Astrocyte (in vitro differentiated cells and primary cell): ENCODE measurements around the gene APP. TPM values are rescaled to one million over a fixed set of nuclear protein-coding genes. Genes with fewer than 3 reads are reported as not detected.

Experiments
- DNase-seq: peaks from one replicate; pipeline ENCODE4 v3.0.0-alpha.2; 2010; ENCODE audit warnings: low read depth
- FAIRE-seq: peaks from 2 replicates; lab custom pipeline; 2011; peaks lifted over from hg19 to GRCh38; lab: Jason Lieb, UNC
- H2AFZ ChIP-seq: 2 replicates; pipeline ENCODE4 v1.6.0; 2012; ENCODE audit warnings: low read depth, low read length, inconsistent platforms
- H3K27ac ChIP-seq: 2 replicates; pipeline ENCODE4 v1.5.1; 2011; ENCODE audit warnings: low read depth, low read length, inconsistent platforms
- H3K27me3 ChIP-seq: 2 replicates; pipeline ENCODE4 v1.6.0; 2011; ENCODE audit warnings: low read length, inconsistent platforms; ENCODE audit not compliant: insufficient read depth
- H3K36me3 ChIP-seq: 2 replicates; pipeline ENCODE4 v1.5.1; 2011; ENCODE audit warnings: low read length, inconsistent platforms; ENCODE audit not compliant: insufficient read depth
- H3K4me1 ChIP-seq: 2 replicates; pipeline ENCODE4 v1.5.1; 2011; ENCODE audit warnings: low read length, inconsistent platforms; ENCODE audit not compliant: insufficient read depth
- H3K4me2 ChIP-seq: 2 replicates; pipeline ENCODE4 v1.6.0; 2012; ENCODE audit warnings: low read length, inconsistent platforms
- H3K4me3 ChIP-seq: 2 replicates; pipeline ENCODE4 v1.5.1; 2011; ENCODE audit warnings: low read depth, mild to moderate bottlenecking, low read length, inconsistent platforms; ENCODE audit not compliant: insufficient read depth
- H3K79me2 ChIP-seq: 2 replicates; pipeline ENCODE4 v1.6.0; 2012; ENCODE audit warnings: mild to moderate bottlenecking, low read length, inconsistent platforms; ENCODE audit not compliant: insufficient read depth
- H3K9ac ChIP-seq: 2 replicates; pipeline ENCODE4 v1.6.0; 2012; ENCODE audit warnings: mild to moderate bottlenecking, low read length, inconsistent platforms
- H3K9me3 ChIP-seq: 2 replicates; pipeline ENCODE4 v1.5.1; 2012; ENCODE audit warnings: low read depth, mild to moderate bottlenecking, low read length, inconsistent platforms; ENCODE audit not compliant: insufficient read depth
- H4K20me1 ChIP-seq: 2 replicates; pipeline ENCODE4 v1.6.0; 2012; ENCODE audit warnings: low read length, inconsistent platforms; ENCODE audit not compliant: insufficient read depth
- H3K27ac Mint-ChIP-seq: one replicate; pipeline ENCODE4 v1.8.0; 2021; ENCODE audit warnings: mild to moderate bottlenecking, mixed read lengths; ENCODE audit not compliant: unreplicated experiment
- H3K27me3 Mint-ChIP-seq: one replicate; pipeline ENCODE4 v1.8.0; 2021; ENCODE audit warnings: low read depth, mixed read lengths; ENCODE audit not compliant: unreplicated experiment
- H3K36me3 Mint-ChIP-seq: one replicate; pipeline ENCODE4 v1.8.0; 2021; ENCODE audit warnings: low read depth, mixed read lengths; ENCODE audit not compliant: unreplicated experiment
- H3K4me1 Mint-ChIP-seq: one replicate; pipeline ENCODE4 v1.8.0; 2021; ENCODE audit warnings: low read depth, mixed read lengths; ENCODE audit not compliant: unreplicated experiment
- H3K4me3 Mint-ChIP-seq: one replicate; pipeline ENCODE4 v1.8.0; 2021; ENCODE audit warnings: mild to moderate bottlenecking, moderate library complexity, mixed read lengths; ENCODE audit not compliant: unreplicated experiment
- H3K9me3 Mint-ChIP-seq: one replicate; pipeline ENCODE4 v1.8.0; 2021; ENCODE audit warnings: mild to moderate bottlenecking, mixed read lengths; ENCODE audit not compliant: unreplicated experiment
- EZH2 ChIP-seq: IDR thresholded peaks from 2 replicates; pipeline ENCODE4 v1.6.1; 2012; ENCODE audit warnings: mild to moderate bottlenecking, low read length, inconsistent platforms; ENCODE audit not compliant: insufficient read depth
- total RNA-seq: library from RNA; stranded (reverse); gene quantifications from 2 replicates; pipeline ENCODE4 v1.2.1, GENCODE V29; 2021
- TF ChIP-seq, protein P1 (sequence below): IDR thresholded peaks from 2 replicates; pipeline ENCODE4 v1.5.1; 2011; ENCODE audit warnings: low read depth, mild to moderate bottlenecking, inconsistent platforms, low read length, moderate library complexity; ENCODE audit not compliant: insufficient read depth

Gene APP
- total RNA-seq, 1 donor from 2014 or later = 823 TPM

DNA sequence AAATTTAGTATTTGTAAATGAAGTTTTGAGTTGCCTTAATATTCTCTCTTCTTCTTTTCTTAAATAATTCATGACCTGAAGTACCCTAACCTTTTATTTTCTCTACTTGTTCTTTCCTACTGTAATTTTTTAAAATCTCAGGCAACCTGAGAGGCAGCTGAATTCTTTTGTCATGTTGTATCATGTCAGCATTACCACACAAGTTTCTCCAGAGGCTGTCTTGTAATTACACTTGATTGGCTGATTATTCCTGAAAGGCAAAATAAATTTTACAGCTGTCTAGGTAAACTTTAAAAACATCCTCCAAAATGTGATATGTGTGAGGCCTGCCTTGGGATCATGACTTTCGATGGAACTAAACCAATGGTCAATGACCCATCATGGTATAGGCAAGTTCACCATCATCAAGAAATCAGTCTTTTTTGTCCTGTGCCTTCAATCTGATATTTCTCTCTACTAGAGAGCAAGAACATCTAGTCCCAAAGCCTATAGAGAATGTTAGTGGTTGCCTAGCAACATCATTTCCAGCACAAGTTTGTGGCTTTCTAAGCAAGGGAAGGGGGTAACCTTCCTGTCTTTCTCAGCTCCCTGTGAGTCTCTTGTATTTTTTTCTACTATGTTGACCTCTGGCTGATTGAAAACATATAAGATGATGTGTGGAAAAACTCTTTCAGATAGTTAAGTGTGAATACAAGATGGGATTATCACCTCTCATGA is 320.3 kb downstream of the APP start:
- Histone ChIP-seq H3K4me1 (no peaks in the 10 kb centered on the region), H3K79me2 (no peaks in the 10 kb centered on the region), H4K20me1 (no peaks in the 10 kb centered on the region), H3K4me3 (no peak overlapping the region), H3K4me2 (no peak overlapping the region), H3K27ac (no peak overlapping the region), H3K36me3 (no peaks in the 10 kb centered on the region), H2AFZ (no peak overlapping the region), H3K9ac (no peak overlapping the region), H3K9me3 (no peaks in the 10 kb centered on the region), H3K27me3 (no peaks in the 10 kb centered on the region)
- FAIRE-seq (no peak), DNase-seq (no peak)
- H3K4me3 Mint-ChIP-seq = no peak overlapping the region
- no peak for TF ChIP-seq EZH2
- TF ChIP-seq, protein P1, sequence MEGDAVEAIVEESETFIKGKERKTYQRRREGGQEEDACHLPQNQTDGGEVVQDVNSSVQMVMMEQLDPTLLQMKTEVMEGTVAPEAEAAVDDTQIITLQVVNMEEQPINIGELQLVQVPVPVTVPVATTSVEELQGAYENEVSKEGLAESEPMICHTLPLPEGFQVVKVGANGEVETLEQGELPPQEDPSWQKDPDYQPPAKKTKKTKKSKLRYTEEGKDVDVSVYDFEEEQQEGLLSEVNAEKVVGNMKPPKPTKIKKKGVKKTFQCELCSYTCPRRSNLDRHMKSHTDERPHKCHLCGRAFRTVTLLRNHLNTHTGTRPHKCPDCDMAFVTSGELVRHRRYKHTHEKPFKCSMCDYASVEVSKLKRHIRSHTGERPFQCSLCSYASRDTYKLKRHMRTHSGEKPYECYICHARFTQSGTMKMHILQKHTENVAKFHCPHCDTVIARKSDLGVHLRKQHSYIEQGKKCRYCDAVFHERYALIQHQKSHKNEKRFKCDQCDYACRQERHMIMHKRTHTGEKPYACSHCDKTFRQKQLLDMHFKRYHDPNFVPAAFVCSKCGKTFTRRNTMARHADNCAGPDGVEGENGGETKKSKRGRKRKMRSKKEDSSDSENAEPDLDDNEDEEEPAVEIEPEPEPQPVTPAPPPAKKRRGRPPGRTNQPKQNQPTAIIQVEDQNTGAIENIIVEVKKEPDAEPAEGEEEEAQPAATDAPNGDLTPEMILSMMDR = no peak
- H3K36me3 Mint-ChIP-seq = peaks cover 1% of the 10 kb centered on the region
- H3K9me3 Mint-ChIP-seq = peaks cover 10% of the 10 kb centered on the region
- H3K4me1 Mint-ChIP-seq = peaks cover 9% of the 10 kb centered on the region
- H3K27ac Mint-ChIP-seq = no peak overlapping the region
- H3K27me3 Mint-ChIP-seq = no peaks in the 10 kb centered on the region

DNA sequence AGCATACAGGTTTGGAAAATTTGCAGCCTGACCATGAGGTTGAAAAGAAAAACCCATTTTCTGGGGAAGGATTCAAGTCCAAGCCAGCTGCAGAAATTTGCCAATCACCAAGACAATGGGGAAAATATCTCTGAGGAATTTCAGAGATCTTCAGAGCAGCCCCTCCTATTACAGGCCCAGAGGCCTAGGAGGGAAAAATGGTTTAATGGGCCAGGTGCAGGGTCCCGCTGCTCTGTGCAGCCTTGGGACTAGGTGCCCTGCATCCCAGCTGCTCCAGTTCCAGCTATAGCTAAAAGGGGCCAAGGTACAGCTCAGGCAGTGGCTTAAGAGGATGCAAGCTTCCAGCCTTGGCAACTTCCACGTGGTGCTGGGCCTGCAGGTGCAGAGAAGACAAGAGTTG is 322.3 kb downstream of the APP start:
- no peaks in the 10 kb centered on the region for H4K20me1 ChIP-seq
- Mint-ChIP-seq H3K27me3 (no peaks in the 10 kb centered on the region), H3K4me3 (no peak overlapping the region), H3K9me3 (peaks cover 10% of the 10 kb centered on the region), H3K4me1 (peaks cover 9% of the 10 kb centered on the region), H3K36me3 (peaks cover 1% of the 10 kb centered on the region), H3K27ac (no peak overlapping the region)
- H3K4me3 ChIP-seq = no peak overlapping the region
- H3K9me3 ChIP-seq = no peaks in the 10 kb centered on the region
- no peaks in the 10 kb centered on the region for H3K4me1 ChIP-seq
- H3K27ac ChIP-seq = no peak overlapping the region
- H3K9ac ChIP-seq = no peak overlapping the region
- H2AFZ ChIP-seq = no peak overlapping the region
- FAIRE-seq = no peak
- H3K36me3 ChIP-seq = no peaks in the 10 kb centered on the region
- DNase-seq = no peak
- no peaks in the 10 kb centered on the region for H3K79me2 ChIP-seq
- no peak for TF ChIP-seq EZH2
- TF ChIP-seq, protein P1 = no peak
- no peak overlapping the region for H3K4me2 ChIP-seq
- no peaks in the 10 kb centered on the region for H3K27me3 ChIP-seq

DNA sequence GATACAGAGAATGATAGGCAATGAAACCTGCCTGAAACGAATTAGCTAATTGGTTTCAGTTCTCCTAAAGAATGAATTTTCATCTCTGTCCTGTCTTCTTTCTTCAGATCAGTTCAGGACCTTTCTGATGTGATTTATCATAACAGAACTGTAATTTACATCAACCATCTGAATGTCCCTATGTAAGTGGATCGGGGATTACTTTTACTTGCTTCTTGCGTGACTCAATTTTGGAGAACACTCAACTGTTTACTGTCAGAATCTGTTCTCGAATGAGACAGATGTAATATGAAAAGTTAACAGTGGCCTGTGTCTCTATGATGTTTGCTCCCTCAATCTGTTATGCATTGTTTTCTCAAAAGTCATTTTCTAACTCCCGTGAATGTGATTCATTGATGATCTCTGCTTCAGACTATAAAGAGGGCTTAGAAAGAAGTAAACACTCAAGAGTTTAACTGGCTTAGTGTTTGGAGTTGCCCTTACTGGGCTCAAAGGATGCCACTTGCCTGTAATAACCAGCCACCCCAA is 324.8 kb downstream of the APP start:
- peaks cover 11% of the 10 kb centered on the region for H3K4me1 Mint-ChIP-seq
- H4K20me1 ChIP-seq = no peaks in the 10 kb centered on the region
- peaks cover 2% of the 10 kb centered on the region for H3K36me3 Mint-ChIP-seq
- H3K4me3 Mint-ChIP-seq = no peak overlapping the region
- H3K79me2 ChIP-seq = no peaks in the 10 kb centered on the region
- DNase-seq = no peak
- H3K36me3 ChIP-seq = no peaks in the 10 kb centered on the region
- no peak overlapping the region for H3K27ac Mint-ChIP-seq
- H3K4me3 ChIP-seq = no peak overlapping the region
- no peak overlapping the region for H3K27ac ChIP-seq
- no peak overlapping the region for H3K4me2 ChIP-seq
- H3K9me3 ChIP-seq = no peaks in the 10 kb centered on the region
- no peak overlapping the region for H3K9ac ChIP-seq
- no peak for TF ChIP-seq EZH2
- TF ChIP-seq, protein P1 = no peak
- peaks cover 14% of the 10 kb centered on the region for H3K9me3 Mint-ChIP-seq
- H3K4me1 ChIP-seq = no peaks in the 10 kb centered on the region
- H3K27me3 ChIP-seq = peaks cover 13% of the 10 kb centered on the region
- H3K27me3 Mint-ChIP-seq = peaks cover 3% of the 10 kb centered on the region
- H2AFZ ChIP-seq = no peak overlapping the region
- FAIRE-seq = no peak
